Neural progenitor cell (in vitro differentiated cells): ENCODE measurements around the gene LIN7B. TPM values are rescaled to one million over a fixed set of nuclear protein-coding genes. Genes with fewer than 3 reads are reported as not detected.

ENCODE experiments used
- DNase-seq: peaks from one replicate; pipeline ENCODE4 v3.0.0-alpha.2; 2016; ENCODE audit warnings: low spot score
- H2AFZ ChIP-seq: fragments of 200-600 bp; sonication (generic); replicated peaks from 2 replicates; pipeline ENCODE4 v1.6.1; 2016; ENCODE audit warnings: antibody characterized with exemption
- H3F3A ChIP-seq: fragments of 200-600 bp; sonication (generic); 2 replicates; pipeline ENCODE4 v1.6.1; 2016; ENCODE audit warnings: antibody characterized with exemption, low read depth
- H3K27ac ChIP-seq: fragments of 200-600 bp; sonication (generic); 2 replicates; pipeline ENCODE4 v1.5.1; 2016; ENCODE audit warnings: mild to moderate bottlenecking
- H3K27me3 ChIP-seq: fragments of 200-600 bp; sonication (generic); 2 replicates; pipeline ENCODE4 v1.6.1; 2016; ENCODE audit warnings: mild to moderate bottlenecking, moderate library complexity
- H3K36me3 ChIP-seq: fragments of 200-600 bp; sonication (generic); 2 replicates; pipeline ENCODE4 v1.5.1; 2016
- H3K4me1 ChIP-seq: fragments of 200-600 bp; sonication (generic); 2 replicates; pipeline ENCODE4 v1.6.1; 2016; ENCODE audit warnings: mixed run types
- H3K4me2 ChIP-seq: fragments of 200-600 bp; sonication (generic); 2 replicates; pipeline ENCODE4 v1.6.1; 2016
- H3K4me3 ChIP-seq: fragments of 200-600 bp; sonication (generic); 2 replicates; pipeline ENCODE4 v1.5.1; 2016
- H3K79me2 ChIP-seq: fragments of 200-600 bp; sonication (generic); 2 replicates; pipeline ENCODE4 v1.6.1; 2016; ENCODE audit warnings: low read depth
- H3K9ac ChIP-seq: fragments of 200-600 bp; sonication (generic); 2 replicates; pipeline ENCODE4 v1.6.1; 2016
- H3K9me3 ChIP-seq: fragments of 200-600 bp; sonication (generic); 2 replicates; pipeline ENCODE4 v1.5.1; 2016; ENCODE audit warnings: low read depth
- H4K20me1 ChIP-seq: fragments of 200-600 bp; sonication (generic); 2 replicates; pipeline ENCODE4 v1.6.1; 2016; ENCODE audit warnings: low read depth
- H3K27ac Mint-ChIP-seq: 3 replicates; pipeline ENCODE4 v1.8.0; 2021; ENCODE audit warnings: mixed read lengths
- H3K27me3 Mint-ChIP-seq: 2 replicates; pipeline ENCODE4 v1.8.0; 2022; ENCODE audit warnings: low read depth, mild to moderate bottlenecking, inconsistent platforms, moderate library complexity, mixed read lengths; ENCODE audit not compliant: insufficient read depth
- H3K36me3 Mint-ChIP-seq: 3 replicates; pipeline ENCODE4 v1.8.0; 2021; ENCODE audit warnings: mixed read lengths
- H3K4me1 Mint-ChIP-seq: 3 replicates; pipeline ENCODE4 v1.8.0; 2021; ENCODE audit warnings: mixed read lengths
- H3K4me3 Mint-ChIP-seq: 3 replicates; pipeline ENCODE4 v1.8.0; 2021; ENCODE audit warnings: mild to moderate bottlenecking, moderate library complexity, mixed read lengths
- H3K9me3 Mint-ChIP-seq: 3 replicates; pipeline ENCODE4 v1.8.0; 2020; ENCODE audit warnings: mixed read lengths
- CTCF ChIP-seq: fragments of 200-600 bp; sonication (generic); IDR thresholded peaks from 2 replicates; pipeline ENCODE4 v1.5.1; 2017; ENCODE audit warnings: antibody characterized with exemption, mild to moderate bottlenecking
- EZH2 ChIP-seq: fragments of 200-600 bp; sonication (generic); IDR thresholded peaks from 2 replicates; pipeline ENCODE4 v1.6.1; 2017; ENCODE audit warnings: antibody characterized with exemption, mild to moderate bottlenecking, moderate library complexity
- EZH2phosphoT487 ChIP-seq: fragments of 200-600 bp; sonication (generic); IDR thresholded peaks from 2 replicates; pipeline ENCODE4 v1.6.1; 2017; ENCODE audit warnings: antibody characterized with exemption
- total RNA-seq: library from RNA; depleted of rRNA; stranded (reverse); fragments of >200 nt; gene quantifications from 2 replicates; pipeline ENCODE4 v1.2.3, GENCODE V29; 2015; ENCODE audit warnings: low replicate concordance

LIN7B gene
- 9.2 and 9.7 TPM in 2 replicates for total RNA-seq

- Histone ChIP-seq H4K20me1 (peaks cover 37% of the 10 kb centered on the region), H3K36me3 (no peaks in the 10 kb centered on the region), H2AFZ (peak within 1 kb of the TSS; percentile 97), H3K9me3 (no peaks in the 10 kb centered on the region), H3K4me2 (peak within 1 kb of the TSS; percentile 99), H3K27me3 (peaks cover 8% of the 10 kb centered on the region), H3F3A (peaks cover 40% of the 10 kb centered on the region), H3K79me2 (no peaks in the 10 kb centered on the region), H3K4me1 (peaks cover 4% of the 10 kb centered on the region), H3K9ac (peak within 1 kb of the TSS; percentile 33), H3K4me3 (peak within 1 kb of the TSS; percentile 96), H3K27ac (no peak within 1 kb of the TSS)
- H3K4me3 Mint-ChIP-seq: peak within 1 kb of the TSS; percentile 90
- H3K4me1 Mint-ChIP-seq: peaks cover 27% of the 10 kb centered on the region
- H3K36me3 Mint-ChIP-seq: peaks cover 10% of the 10 kb centered on the region
- TF ChIP-seq EZH2 (no peak), CTCF (peak; percentile 40), EZH2phosphoT487 (no peak)
- H3K27me3 Mint-ChIP-seq: peaks cover 7% of the 10 kb centered on the region
- peak; percentile 84 for DNase-seq
- no peak within 1 kb of the TSS for H3K27ac Mint-ChIP-seq
- H3K9me3 Mint-ChIP-seq: no peaks in the 10 kb centered on the region
Measured at GRCh38 chr19:49113762-49114629, at the start of gene LIN7B. TSS of gene LIN7B (plus strand) at chr19:49114370. CDS start at chr19:49114405, 35 bp downstream.

- no peaks in the 10 kb centered on the region for H3K36me3 ChIP-seq
- peak; percentile 12 for TF ChIP-seq EZH2phosphoT487
- no peak for TF ChIP-seq EZH2
- H3K9me3 ChIP-seq: no peaks in the 10 kb centered on the region
- DNase-seq: peak; percentile 88
- peaks cover 9% of the 10 kb centered on the region for H3K9me3 Mint-ChIP-seq
- no peak within 1 kb of the TSS for H3K27ac ChIP-seq
- peak within 1 kb of the TSS; percentile 38 for H3K4me3 ChIP-seq
- H2AFZ ChIP-seq: peak within 1 kb of the TSS; percentile 61
- peaks cover 84% of the 10 kb centered on the region for H3K27me3 ChIP-seq
- H3K36me3 Mint-ChIP-seq: peaks cover 3% of the 10 kb centered on the region
- peak within 1 kb of the TSS; percentile 77 for H3K4me2 ChIP-seq
- no peak within 1 kb of the TSS for H3K9ac ChIP-seq
- peaks cover 20% of the 10 kb centered on the region for H3F3A ChIP-seq
- H3K79me2 ChIP-seq: no peaks in the 10 kb centered on the region
- H3K4me3 Mint-ChIP-seq: peak within 1 kb of the TSS; percentile 73
- peaks cover 19% of the 10 kb centered on the region for H3K4me1 ChIP-seq
- peaks cover 27% of the 10 kb centered on the region for H3K27me3 Mint-ChIP-seq
- H3K4me1 Mint-ChIP-seq: peaks cover 24% of the 10 kb centered on the region
- H4K20me1 ChIP-seq: no peaks in the 10 kb centered on the region
- no peak within 1 kb of the TSS for H3K27ac Mint-ChIP-seq
Measured at GRCh38 chr19:49064768-49065611, 49.2 kb upstream of the LIN7B start, which contains the start of gene NTF4. TSS of gene NTF4 (minus strand) at chr19:49064818. CDS start at chr19:49061997, 2,821 bp downstream.

- H3K36me3 Mint-ChIP-seq: peaks cover 9% of the 10 kb centered on the region
- peaks cover 86% of the 10 kb centered on the region for H3K27me3 ChIP-seq
- H4K20me1 ChIP-seq: no peaks in the 10 kb centered on the region
- H3K9ac ChIP-seq: no peak overlapping the region
- peaks cover 35% of the 10 kb centered on the region for H3K27me3 Mint-ChIP-seq
- H3K4me3 Mint-ChIP-seq: peak overlapping the region; percentile 57
- peaks cover 15% of the 10 kb centered on the region for H3K9me3 Mint-ChIP-seq
- no peaks in the 10 kb centered on the region for H3K36me3 ChIP-seq
- no peak for DNase-seq
- H3K4me2 ChIP-seq: peak overlapping the region; percentile 77
- peaks cover 20% of the 10 kb centered on the region for H3F3A ChIP-seq
- no peak overlapping the region for H3K4me3 ChIP-seq
- no peaks in the 10 kb centered on the region for H3K79me2 ChIP-seq
- H3K27ac Mint-ChIP-seq: no peak overlapping the region
- no peaks in the 10 kb centered on the region for H3K9me3 ChIP-seq
- H3K4me1 ChIP-seq: peaks cover 19% of the 10 kb centered on the region
- no peak overlapping the region for H3K27ac ChIP-seq
- no peak overlapping the region for H2AFZ ChIP-seq
- TF ChIP-seq CTCF (no peak), EZH2phosphoT487 (no peak), EZH2 (no peak)
- peaks cover 24% of the 10 kb centered on the region for H3K4me1 Mint-ChIP-seq
Measured at GRCh38 chr19:49065905-49066512, 48.2 kb upstream of the LIN7B start.
